ENCODE data around the gene KMT2C. TPM values are rescaled to one million over a fixed set of nuclear protein-coding genes. Genes with fewer than 3 reads are reported as not detected.
"Not testable (repeated sequence)": the region's sequence is repeated elsewhere in the genome, so short reads cannot be mapped to it uniquely, and the experiment has no call there.

KMT2C gene
- total RNA-seq, 5 donors from 2014 or later (not counting 1 experiment from before 2014, with no cell fraction given), result 90.8 to 134 (median 116) TPM

DNA sequence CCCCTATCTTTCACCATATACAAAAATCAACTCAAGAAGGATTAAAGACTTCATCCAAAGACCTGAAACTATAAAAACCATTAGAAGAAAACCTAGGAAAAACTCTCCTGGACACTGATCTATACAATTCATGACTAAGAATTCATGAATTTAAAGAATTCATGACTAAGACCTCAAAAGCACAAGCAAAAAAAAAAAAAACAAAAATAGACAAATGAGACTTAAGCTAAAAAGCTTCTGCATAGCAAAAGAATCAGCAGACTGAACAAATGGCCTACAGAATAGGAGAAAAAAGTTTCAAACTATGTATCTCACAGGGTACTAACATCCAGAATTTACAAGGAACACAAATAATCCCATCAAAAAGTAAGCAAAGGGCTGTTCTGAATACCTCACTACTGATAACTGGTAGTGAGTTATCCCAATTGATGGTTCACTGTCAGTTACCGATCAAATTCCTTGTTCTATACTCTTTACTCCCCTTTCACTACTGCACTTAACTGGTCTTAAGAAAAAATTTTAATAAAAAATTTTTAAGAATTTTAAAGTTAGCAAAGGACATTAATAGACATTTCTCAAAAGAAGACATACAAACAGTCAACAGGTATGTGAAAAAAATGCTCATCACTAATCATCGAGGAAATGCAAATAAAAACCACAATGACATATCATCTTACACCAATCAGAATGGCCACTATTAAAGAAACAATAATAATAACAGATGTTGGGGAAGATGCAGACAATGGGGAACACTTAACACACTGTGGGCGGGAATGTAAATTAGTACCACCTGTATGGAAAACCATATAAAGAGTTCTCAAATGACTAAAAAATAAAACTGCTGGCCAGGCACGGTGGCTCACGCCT, 33.2 kb downstream of the KMT2C start:
- H3K27me3 Mint-ChIP-seq, result no peaks in the 10 kb centered on the region
- no peak overlapping the region for H3K27ac ChIP-seq (ENCODE audit: low read length)
- no peak overlapping the region for H3K4me3 Mint-ChIP-seq
- peaks cover 10% of the 10 kb centered on the region for H3K36me3 Mint-ChIP-seq
- WGBS (ENCODE audit: insufficient coverage), result 59% methylated on average over 5 of the region's 5 CpGs
- ChIA-PET POLR2A (no interaction called here), CTCF (no interaction called here)
- DNase-seq (no peak), ATAC-seq (replicated peaks in 1 of 4) (no peak)
- peaks cover 0 to 9% of the 10 kb centered on the region in 2 experiments for H3K4me1 ChIP-seq (ENCODE audit: control insufficient read depth in 1 of 2, extremely low read depth in 1 of 2, insufficient read depth in 2 of 2, low read length in 2 of 2)
- peaks cover 23 to 41% (median 40%) of the 10 kb centered on the region in 3 donors for H3K4me1 Mint-ChIP-seq
- no peaks in the 10 kb centered on the region for H3K36me3 ChIP-seq (ENCODE audit: control insufficient read depth in 2 of 2, extremely low read depth in 1 of 2, insufficient read depth in 1 of 2, low read length in 1 of 2)
- H3K4me3 ChIP-seq (ENCODE audit: control insufficient read depth in 1 of 2, extremely low read depth in 1 of 2, low read length in 1 of 2), result no peak overlapping the region
- peaks cover 0 to 21% (median 17%) of the 10 kb centered on the region in 3 donors for H3K9me3 Mint-ChIP-seq
- H3K27ac Mint-ChIP-seq, result no peak overlapping the region
- H3K27me3 ChIP-seq (replicated peaks in 1 of 2; ENCODE audit: control insufficient read depth in 2 of 2, extremely low read depth in 1 of 2, insufficient read depth in 2 of 2, low read length in 1 of 2), result no peaks in the 10 kb centered on the region
- H3K9me3 ChIP-seq, result no peaks in the 10 kb centered on the region

DNA sequence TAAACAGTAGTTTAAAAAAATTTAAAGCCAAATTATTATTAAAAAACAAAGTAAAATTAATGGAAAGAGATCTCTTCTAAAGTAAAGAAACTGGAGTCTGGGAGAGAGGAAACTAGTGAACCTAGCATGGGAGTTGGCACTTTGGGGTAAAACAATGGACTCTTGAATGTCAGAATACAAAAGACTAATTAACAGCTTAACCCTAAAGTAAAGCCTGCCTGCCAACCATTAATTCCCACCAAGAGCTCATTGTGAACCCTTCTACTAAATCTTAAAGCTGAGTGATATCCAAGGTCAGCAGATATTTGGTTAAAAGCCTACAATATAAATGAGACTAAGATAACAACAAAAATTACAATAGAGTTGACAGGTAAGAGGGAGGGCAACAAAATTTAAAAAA, 36.5 kb downstream of the KMT2C start:
- DNase-seq (no peak), ATAC-seq (replicated peaks in 1 of 4) (no peak)
- Mint-ChIP-seq H3K27me3 (no peaks in the 10 kb centered on the region), H3K36me3 (peaks cover 10% of the 10 kb centered on the region), H3K4me3 (no peak overlapping the region), H3K4me1 (peaks cover 48 to 58% (median 57%) of the 10 kb centered on the region in 3 donors), H3K27ac (no peak overlapping the region), H3K9me3 (no peaks in the 10 kb centered on the region)
- peaks cover 0 to 13% of the 10 kb centered on the region in 2 experiments for H3K4me1 ChIP-seq (ENCODE audit: control insufficient read depth in 1 of 2, extremely low read depth in 1 of 2, insufficient read depth in 2 of 2, low read length in 2 of 2)
- H3K36me3 ChIP-seq (ENCODE audit: control insufficient read depth in 2 of 2, extremely low read depth in 1 of 2, insufficient read depth in 1 of 2, low read length in 1 of 2), result no peaks in the 10 kb centered on the region
- no peak overlapping the region for H3K27ac ChIP-seq (ENCODE audit: low read length)
- H3K4me3 ChIP-seq (ENCODE audit: control insufficient read depth in 1 of 2, extremely low read depth in 1 of 2, low read length in 1 of 2), result no peak overlapping the region
- POLR2A ChIA-PET, result interaction anchor here (0.6 kb wide), 2 partner anchors 113 to 521 kb away, joined by 3 to 4 read pairs; no protein-coding TSS in a partner anchor
- no peaks in the 10 kb centered on the region for H3K9me3 ChIP-seq
- no peaks in the 10 kb centered on the region for H3K27me3 ChIP-seq (replicated peaks in 1 of 2; ENCODE audit: control insufficient read depth in 2 of 2, extremely low read depth in 1 of 2, insufficient read depth in 2 of 2, low read length in 1 of 2)
- CTCF ChIA-PET, result interaction anchor here (0.6 to 1.2 kb wide), 2 partner anchors 40 to 66 kb away, joined by 3 to 4 read pairs; no protein-coding TSS in a partner anchor

DNA sequence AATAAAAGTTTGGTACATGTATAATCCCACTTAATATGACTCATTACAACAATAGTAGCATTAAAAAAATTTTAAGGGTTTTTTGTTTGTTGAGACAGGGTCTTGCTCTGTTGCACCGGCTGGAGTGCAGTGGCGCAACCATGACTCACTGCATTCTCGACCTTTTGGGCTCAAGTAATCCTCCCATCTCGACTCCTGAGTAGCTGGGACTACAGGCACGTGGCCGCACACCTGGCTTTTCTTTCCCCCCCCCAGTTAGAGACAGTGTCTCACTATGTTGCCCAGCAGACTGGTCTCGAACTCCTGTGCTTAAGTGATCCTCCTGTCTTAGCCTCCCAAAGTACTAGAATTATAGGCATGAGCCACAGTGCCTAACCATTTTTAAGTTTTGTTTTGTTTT, 40.7 kb downstream of the KMT2C start:
- DNase-seq, result no peak
- no peaks in the 10 kb centered on the region for H3K27me3 ChIP-seq (replicated peaks in 1 of 2; ENCODE audit: control insufficient read depth in 2 of 2, extremely low read depth in 1 of 2, insufficient read depth in 2 of 2, low read length in 1 of 2)
- no peak overlapping the region for H3K27ac Mint-ChIP-seq
- no peak overlapping the region for H3K4me3 ChIP-seq (ENCODE audit: control insufficient read depth in 1 of 2, extremely low read depth in 1 of 2, low read length in 1 of 2)
- H3K9me3 Mint-ChIP-seq, result no peaks in the 10 kb centered on the region
- POLR2A ChIA-PET, result no interaction called here
- H3K4me1 Mint-ChIP-seq, result peaks cover 74 to 82% (median 80%) of the 10 kb centered on the region in 3 donors
- 95% methylated on average over 2 of the region's 7 CpGs for WGBS (ENCODE audit: insufficient coverage)
- H3K27me3 Mint-ChIP-seq, result no peaks in the 10 kb centered on the region
- peaks cover 0 to 15% of the 10 kb centered on the region in 2 experiments for H3K4me1 ChIP-seq (ENCODE audit: control insufficient read depth in 1 of 2, extremely low read depth in 1 of 2, insufficient read depth in 2 of 2, low read length in 2 of 2)
- no peak overlapping the region for H3K4me3 Mint-ChIP-seq
- peaks cover 5% of the 10 kb centered on the region for H3K36me3 Mint-ChIP-seq
- CTCF ChIA-PET, result no interaction called here
- no peak for ATAC-seq (replicated peaks in 1 of 4)
- no peak overlapping the region for H3K27ac ChIP-seq (ENCODE audit: low read length)
- no peaks in the 10 kb centered on the region for H3K9me3 ChIP-seq
- no peaks in the 10 kb centered on the region for H3K36me3 ChIP-seq (ENCODE audit: control insufficient read depth in 2 of 2, extremely low read depth in 1 of 2, insufficient read depth in 1 of 2, low read length in 1 of 2)

DNA sequence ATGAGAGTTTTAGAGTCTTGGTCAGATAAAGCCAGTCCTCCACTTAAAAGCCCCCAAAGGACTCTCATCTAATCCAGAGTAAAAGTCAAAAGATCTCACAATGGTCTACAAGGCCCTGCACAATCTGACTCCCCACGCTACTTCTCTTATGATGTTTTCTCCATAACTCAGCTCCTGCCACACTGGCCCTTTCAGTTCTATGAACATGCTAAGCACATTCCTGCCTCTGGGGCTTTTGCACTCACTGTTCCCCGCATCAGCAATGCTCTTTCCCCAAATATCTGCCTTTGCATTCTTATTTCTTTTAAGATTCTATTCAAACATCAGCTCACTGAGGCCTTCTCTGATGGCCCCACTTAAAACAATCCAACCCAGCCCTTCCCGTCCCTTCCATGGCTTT, 41.6 kb downstream of the KMT2C start:
- H3K27ac Mint-ChIP-seq; H3K36me3 ChIP-seq (ENCODE audit: control insufficient read depth in 2 of 2, extremely low read depth in 1 of 2, insufficient read depth in 1 of 2, low read length in 1 of 2); H3K27me3 ChIP-seq (replicated peaks in 1 of 2; ENCODE audit: control insufficient read depth in 2 of 2, extremely low read depth in 1 of 2, insufficient read depth in 2 of 2, low read length in 1 of 2); DNase-seq; H3K27me3 Mint-ChIP-seq; H3K9me3 Mint-ChIP-seq; H3K36me3 Mint-ChIP-seq; POLR2A ChIA-PET; CTCF ChIA-PET; H3K9me3 ChIP-seq; H3K4me3 ChIP-seq (ENCODE audit: control insufficient read depth in 1 of 2, extremely low read depth in 1 of 2, low read length in 1 of 2); H3K27ac ChIP-seq (ENCODE audit: low read length): not testable (repeated sequence)
- ATAC-seq (replicated peaks in 1 of 4), result peak in 1 of 4 experiments; percentile 50
- WGBS (ENCODE audit: insufficient coverage), result 75% methylated on average over 2 of the region's 3 CpGs
- peaks cover 0 to 15% of the 10 kb centered on the region in 2 experiments for H3K4me1 ChIP-seq (ENCODE audit: control insufficient read depth in 1 of 2, extremely low read depth in 1 of 2, insufficient read depth in 2 of 2, low read length in 2 of 2)
- peak overlapping the region in 1 of 3 donors; percentile 10 for H3K4me3 Mint-ChIP-seq
- H3K4me1 Mint-ChIP-seq, result peaks cover 71 to 77% (median 76%) of the 10 kb centered on the region in 3 donors

DNA sequence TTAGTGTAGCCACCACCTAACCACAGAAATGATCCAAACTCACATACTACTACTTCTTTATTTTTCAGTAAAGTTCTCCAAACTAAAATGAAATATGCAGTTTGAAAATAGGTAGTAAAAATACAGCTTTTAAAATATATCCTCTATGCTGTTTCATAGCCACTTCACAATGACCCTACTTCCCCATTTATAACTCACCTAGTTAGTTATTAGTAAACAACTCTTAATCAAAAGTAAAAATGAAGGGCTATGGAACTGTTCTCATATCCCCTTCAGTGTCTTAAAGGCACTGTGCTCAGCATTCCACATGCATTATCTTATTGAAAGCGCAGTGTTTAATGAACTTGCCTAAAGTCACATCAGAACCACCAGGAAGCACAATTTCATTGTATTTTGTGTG, 43.5 kb downstream of the KMT2C start:
- ATAC-seq (replicated peaks in 1 of 4), result no peak
- Histone ChIP-seq H3K27ac (ENCODE audit: low read length) (no peak overlapping the region), H3K36me3 (ENCODE audit: control insufficient read depth in 2 of 2, extremely low read depth in 1 of 2, insufficient read depth in 1 of 2, low read length in 1 of 2) (no peaks in the 10 kb centered on the region), H3K9me3 (no peaks in the 10 kb centered on the region), H3K4me1 (ENCODE audit: control insufficient read depth in 1 of 2, extremely low read depth in 1 of 2, insufficient read depth in 2 of 2, low read length in 2 of 2) (peaks cover 0 to 10% of the 10 kb centered on the region in 2 experiments), H3K27me3 (replicated peaks in 1 of 2; ENCODE audit: control insufficient read depth in 2 of 2, extremely low read depth in 1 of 2, insufficient read depth in 2 of 2, low read length in 1 of 2) (no peaks in the 10 kb centered on the region), H3K4me3 (ENCODE audit: control insufficient read depth in 1 of 2, extremely low read depth in 1 of 2, low read length in 1 of 2) (no peak overlapping the region)
- no peaks in the 10 kb centered on the region for H3K27me3 Mint-ChIP-seq
- DNase-seq, result no peak
- CTCF ChIA-PET, result interaction anchor here (0.7 to 1.0 kb wide), 2 partner anchors 41 to 56 kb away, joined by 3 read pairs; no protein-coding TSS in a partner anchor
- peaks cover 3% of the 10 kb centered on the region for H3K36me3 Mint-ChIP-seq
- H3K4me1 Mint-ChIP-seq, result peaks cover 59 to 65% (median 64%) of the 10 kb centered on the region in 3 donors
- peaks cover 0 to 4% (median 4%) of the 10 kb centered on the region in 3 donors for H3K9me3 Mint-ChIP-seq
- no peak overlapping the region for H3K27ac Mint-ChIP-seq
- POLR2A ChIA-PET, result interaction anchor here (0.5 to 0.6 kb wide), 2 partner anchors 52 to 56 kb away, joined by 3 to 11 read pairs; no protein-coding TSS in a partner anchor
- peak overlapping the region in 1 of 3 donors; percentile 7 for H3K4me3 Mint-ChIP-seq
- WGBS (ENCODE audit: insufficient coverage), result no CpG with 5 or more reads among the region's 1 CpG

DNA sequence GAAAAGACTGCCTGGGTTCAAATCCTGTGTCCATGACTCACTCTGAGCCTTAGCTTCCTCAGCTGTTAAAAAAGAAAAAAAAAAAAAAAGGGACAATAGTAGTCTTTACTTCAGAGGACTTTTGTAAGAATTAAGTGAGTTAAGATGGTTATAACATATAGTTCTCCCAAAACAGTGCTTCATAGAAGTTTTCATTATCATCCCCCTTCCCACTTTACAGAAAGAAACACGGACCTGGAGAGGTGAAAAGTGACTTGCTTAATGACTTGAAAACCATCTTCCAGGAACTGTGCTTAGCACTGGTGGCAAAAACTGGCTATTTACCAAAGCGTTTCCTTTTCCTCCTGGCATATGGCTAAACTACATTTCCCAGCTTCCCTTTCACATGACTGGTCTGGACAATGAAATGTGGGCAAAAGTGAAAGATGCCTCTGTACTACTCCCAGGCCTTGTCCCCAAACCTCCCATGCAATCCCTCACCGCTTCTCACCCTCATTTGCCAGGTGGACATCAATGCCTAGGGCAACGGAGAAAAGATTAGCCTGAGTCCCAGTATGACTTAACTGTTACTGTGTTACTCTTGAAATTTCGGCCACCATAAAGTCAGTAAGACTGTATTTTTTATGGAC, 49.6 kb downstream of the KMT2C start:
- H3K9me3 ChIP-seq; H3K27ac ChIP-seq (ENCODE audit: low read length); H3K4me1 ChIP-seq (ENCODE audit: control insufficient read depth in 1 of 2, extremely low read depth in 1 of 2, insufficient read depth in 2 of 2, low read length in 2 of 2); H3K9me3 Mint-ChIP-seq; H3K27me3 ChIP-seq (replicated peaks in 1 of 2; ENCODE audit: control insufficient read depth in 2 of 2, extremely low read depth in 1 of 2, insufficient read depth in 2 of 2, low read length in 1 of 2); H3K4me3 ChIP-seq (ENCODE audit: control insufficient read depth in 1 of 2, extremely low read depth in 1 of 2, low read length in 1 of 2); H3K27ac Mint-ChIP-seq; H3K36me3 ChIP-seq (ENCODE audit: control insufficient read depth in 2 of 2, extremely low read depth in 1 of 2, insufficient read depth in 1 of 2, low read length in 1 of 2); H3K36me3 Mint-ChIP-seq; H3K27me3 Mint-ChIP-seq; DNase-seq; H3K4me3 Mint-ChIP-seq; POLR2A ChIA-PET: not testable (repeated sequence)
- WGBS (ENCODE audit: insufficient coverage), result 60% methylated on average over 1 of the region's 5 CpGs
- ATAC-seq (replicated peaks in 1 of 4), result peak in 1 of 4 experiments; percentile 36
- peaks cover 25 to 30% (median 29%) of the 10 kb centered on the region in 3 donors for H3K4me1 Mint-ChIP-seq
- CTCF ChIA-PET, result interaction anchor here in 1 of 2 donors (0.7 kb wide), 1 partner anchor 22 kb away, joined by 3 read pairs; no protein-coding TSS in a partner anchor

All from T-cell (primary cell).